ENCODE results near the gene EBF4.

EBF4 gene, protein sequence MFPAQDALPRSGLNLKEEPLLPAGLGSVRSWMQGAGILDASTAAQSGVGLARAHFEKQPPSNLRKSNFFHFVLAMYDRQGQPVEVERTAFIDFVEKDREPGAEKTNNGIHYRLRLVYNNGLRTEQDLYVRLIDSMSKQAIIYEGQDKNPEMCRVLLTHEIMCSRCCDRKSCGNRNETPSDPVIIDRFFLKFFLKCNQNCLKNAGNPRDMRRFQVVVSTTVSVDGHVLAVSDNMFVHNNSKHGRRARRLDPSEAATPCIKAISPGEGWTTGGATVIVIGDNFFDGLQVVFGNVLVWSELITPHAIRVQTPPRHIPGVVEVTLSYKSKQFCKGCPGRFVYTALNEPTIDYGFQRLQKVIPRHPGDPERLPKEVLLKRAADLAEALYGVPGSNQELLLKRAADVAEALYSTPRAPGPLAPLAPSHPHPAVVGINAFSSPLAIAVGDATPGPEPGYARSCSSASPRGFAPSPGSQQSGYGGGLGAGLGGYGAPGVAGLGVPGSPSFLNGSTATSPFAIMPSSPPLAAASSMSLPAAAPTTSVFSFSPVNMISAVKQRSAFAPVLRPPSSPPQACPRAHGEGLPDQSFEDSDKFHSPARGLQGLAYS

GRCh38 chr20:2692036-2692885 lies at the start of gene EBF4:
Gene EBF4, plus strand, starts transcription at chr20:2692780. Its CDS starts 866 bp downstream, at chr20:2693646.
- DNase-seq: peak; percentile 43

DNA sequence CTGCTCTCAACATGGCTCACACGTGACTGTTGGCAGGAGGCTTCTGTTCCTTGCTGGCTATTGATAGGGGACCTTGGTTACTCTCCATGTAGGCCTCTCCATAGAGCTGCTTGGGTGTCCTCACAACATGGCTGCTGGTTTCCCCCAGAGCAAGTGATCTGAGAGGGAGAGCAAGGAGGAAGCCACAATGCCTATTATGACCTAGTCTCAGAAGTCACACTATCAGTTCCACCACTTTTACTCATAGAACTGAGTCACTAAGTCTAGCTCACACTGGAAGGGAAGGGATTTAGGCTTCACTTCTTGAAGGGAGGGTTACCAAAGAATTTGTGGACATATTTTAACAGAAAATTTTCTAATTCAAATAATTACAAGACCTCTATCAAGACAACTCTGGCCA lies 48.9 kb upstream of the EBF4 start:
- no peak for DNase-seq

GRCh38 chr20:2651772-2652723 lies 40.5 kb upstream of the EBF4 start, which contains the start of gene NOP56:
Gene NOP56, plus strand, starts transcription at chr20:2652632. Its CDS starts 29 bp downstream, at chr20:2652661.
- peak; percentile 94 for DNase-seq

DNA sequence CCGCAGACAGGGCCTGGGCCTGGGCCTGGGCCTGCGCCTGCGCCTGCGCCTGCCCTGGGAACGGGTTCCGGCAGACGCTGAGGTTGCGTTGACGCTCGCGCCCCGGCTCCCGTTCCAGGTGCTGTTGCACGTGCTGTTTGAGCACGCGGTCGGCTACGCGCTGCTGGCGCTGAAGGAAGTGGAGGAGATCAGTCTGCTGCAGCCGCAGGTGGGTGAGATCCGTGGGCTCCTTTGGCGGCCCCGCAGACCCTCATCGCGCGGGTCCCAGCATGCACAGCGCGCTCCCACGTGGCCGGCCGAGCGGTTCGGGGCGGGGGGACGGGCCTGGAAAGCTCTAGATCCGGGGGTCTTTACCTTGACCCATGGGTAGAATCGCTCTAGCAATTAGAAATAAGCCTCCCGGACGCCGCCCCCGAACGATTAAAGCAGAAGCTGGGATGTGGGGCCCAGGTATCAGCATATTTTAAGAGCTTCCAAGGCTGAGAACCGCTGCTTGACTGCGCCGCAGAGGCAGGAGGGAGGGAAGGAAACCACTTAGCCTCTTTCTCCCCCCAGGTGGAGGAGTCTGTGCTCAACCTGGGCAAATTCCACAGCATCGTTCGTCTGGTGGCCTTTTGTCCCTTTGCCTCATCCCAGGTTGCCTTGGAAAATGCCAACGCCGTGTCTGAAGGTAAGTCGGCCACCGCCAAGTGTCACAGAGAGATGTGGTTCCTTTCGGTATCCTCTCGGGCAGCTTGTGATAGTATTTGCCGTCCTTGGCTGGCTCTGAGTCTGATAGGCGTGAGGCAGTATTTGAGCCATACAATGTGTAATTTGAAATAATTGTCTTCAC lies 39.6 kb upstream of the EBF4 start:
- DNase-seq: peak; percentile 60

GRCh38 chr20:2653556-2654383 lies 38.8 kb upstream of the EBF4 start:
- peak; percentile 25 for DNase-seq

GRCh38 chr20:2654384-2654822 lies 38.2 kb upstream of the EBF4 start:
- DNase-seq: no peak

DNA sequence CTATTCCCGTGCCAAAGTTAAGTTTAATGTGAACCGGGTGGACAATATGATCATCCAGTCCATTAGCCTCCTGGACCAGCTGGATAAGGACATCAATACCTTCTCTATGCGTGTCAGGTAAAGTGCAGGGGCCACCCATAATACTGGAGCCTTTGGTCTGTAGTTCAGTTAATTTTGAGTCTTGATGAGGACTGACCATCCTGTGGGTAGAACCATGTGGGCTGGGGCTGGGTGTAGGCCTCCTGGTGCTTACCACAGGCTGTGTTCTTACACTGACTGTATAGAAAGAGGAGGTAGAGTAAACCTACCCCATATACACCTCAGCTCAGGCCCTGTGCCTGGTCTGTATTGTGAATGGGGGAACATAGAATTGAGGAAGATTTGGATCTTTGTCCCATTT lies 37.7 kb upstream of the EBF4 start:
- DNase-seq: peak; percentile 17

- DNase-seq: no peak
Observed at GRCh38 chr20:2655331-2656116, 37.1 kb upstream of the EBF4 start.

GRCh38 chr20:2656471-2657117 lies 36.0 kb upstream of the EBF4 start:
- peak; percentile 14 for DNase-seq

DNA sequence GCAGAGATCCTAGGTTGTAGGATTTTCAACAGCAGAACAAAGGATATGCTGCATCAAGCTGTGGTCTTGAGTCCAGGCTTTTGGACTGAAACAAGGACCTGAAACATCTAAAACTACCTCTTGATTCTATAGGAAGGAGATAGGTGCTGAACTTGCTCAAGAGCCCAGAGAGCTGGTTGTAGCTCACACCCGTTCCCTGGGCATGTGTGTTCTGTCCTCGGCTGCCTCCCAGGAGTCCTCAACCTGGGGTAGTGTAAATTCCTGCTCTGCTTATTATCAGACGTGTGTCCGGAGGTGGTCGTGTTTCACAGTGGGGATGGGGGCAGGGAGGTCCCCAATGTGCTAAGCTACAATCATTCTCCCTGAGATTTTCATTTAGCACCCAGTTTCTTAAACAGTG lies 35.3 kb upstream of the EBF4 start:
- DNase-seq: peak; percentile 13

DNA sequence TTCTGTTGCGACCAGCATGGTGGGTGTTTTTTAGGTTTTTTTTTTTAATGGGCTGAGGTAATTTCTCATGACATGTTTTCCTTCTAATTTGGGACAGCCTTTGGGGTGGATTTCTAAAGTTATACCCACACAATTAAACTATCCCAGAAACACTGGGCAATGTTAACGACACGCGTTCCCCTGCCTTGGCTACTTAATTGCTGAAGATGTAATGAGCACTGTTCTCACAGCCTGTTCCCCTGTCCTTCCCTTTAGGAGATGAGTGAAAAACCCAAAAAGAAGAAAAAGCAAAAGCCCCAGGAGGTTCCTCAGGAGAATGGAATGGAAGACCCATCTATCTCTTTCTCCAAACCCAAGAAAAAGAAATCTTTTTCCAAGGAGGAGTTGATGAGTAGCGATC lies 34.9 kb upstream of the EBF4 start:
- DNase-seq: no peak

DNA sequence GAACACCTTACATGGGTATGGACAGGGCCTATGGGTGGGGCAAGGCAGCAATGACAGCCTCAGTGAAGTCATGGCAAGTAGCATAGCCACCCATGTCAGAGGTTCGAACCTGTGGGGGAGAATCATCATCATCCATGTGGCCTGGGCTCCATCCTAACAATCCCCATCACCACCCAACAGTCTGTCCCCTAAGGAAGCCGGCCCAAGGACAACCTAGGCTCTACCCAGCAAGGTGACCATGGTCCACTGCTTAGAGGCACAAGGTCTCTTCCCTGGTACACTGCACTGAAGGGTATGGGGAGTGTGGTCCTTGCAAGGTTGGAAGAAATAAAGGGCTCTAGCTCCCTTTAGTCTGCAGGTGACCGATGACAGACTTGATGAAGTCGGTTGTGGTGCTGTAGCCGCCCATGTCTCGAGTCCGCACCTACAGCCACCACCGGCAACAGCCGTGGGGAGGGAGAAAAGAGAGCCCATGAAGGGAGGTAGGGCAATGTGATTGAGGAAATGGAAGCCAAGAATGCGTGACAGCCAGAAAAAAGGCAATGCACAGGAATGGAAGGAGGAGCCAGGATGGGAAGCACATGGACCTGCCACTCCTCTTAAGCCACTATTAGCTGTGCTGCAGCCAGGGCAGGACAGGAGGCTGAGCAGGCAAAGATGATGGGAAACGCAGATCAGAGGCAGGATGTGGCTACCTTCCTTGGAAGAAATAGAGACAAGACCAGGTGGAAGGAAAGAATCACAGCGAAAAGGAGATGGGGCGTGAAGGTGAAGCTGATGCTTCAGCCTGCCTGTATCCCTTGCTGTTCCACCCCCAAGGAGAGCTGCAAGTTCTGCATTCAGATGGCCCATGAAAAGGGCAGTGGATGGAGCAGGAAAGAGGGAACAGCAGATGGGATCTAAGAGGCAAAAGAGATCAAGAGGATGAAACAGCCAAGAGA lies 33.9 kb upstream of the EBF4 start:
- DNase-seq: peak; percentile 48

DNA sequence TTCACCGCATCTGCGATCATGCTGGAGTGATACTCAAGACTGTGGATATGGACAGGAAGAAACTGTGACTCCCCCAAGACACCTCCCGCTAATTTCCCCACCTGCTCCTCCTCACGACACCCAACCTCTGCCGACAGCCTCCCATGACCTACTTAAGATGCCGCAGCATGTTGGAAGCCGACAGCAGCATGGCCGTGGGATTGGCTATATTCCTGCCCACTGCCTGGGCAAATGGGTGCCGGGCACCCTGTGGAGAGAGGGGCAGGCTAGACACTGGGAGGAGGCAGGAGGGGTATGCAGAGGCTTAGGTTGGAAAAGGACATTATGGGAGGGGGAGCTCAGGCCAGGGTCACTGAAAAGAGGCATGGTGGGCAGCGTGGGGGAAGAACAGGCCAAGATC lies 33.0 kb upstream of the EBF4 start:
- peak; percentile 28 for DNase-seq

DNA sequence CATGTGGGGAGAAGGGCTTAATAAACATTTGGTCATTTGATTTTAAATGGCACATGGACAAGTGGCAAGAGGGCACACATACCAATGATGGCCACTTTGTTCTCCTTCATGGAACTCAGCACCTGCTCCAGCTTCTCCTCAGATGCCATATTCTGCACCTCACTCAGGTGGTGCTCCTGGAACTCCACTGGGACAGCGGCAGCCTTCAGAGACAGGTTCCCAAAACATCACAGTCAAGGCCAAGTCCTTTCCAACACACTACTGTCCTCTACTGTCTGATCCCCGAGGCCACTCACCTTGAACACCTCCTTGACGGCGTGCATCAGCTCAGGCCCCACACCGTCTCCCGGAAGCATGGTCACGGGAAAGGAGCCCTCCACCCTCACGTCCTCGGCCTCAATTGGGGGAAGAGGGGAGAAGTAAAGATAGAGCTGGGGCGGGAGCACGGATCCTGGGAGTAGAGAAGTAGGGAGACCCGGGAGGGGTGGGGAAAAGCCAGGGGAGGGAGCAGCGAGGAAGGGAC lies 29.2 kb upstream of the EBF4 start:
- no peak for DNase-seq

DNA sequence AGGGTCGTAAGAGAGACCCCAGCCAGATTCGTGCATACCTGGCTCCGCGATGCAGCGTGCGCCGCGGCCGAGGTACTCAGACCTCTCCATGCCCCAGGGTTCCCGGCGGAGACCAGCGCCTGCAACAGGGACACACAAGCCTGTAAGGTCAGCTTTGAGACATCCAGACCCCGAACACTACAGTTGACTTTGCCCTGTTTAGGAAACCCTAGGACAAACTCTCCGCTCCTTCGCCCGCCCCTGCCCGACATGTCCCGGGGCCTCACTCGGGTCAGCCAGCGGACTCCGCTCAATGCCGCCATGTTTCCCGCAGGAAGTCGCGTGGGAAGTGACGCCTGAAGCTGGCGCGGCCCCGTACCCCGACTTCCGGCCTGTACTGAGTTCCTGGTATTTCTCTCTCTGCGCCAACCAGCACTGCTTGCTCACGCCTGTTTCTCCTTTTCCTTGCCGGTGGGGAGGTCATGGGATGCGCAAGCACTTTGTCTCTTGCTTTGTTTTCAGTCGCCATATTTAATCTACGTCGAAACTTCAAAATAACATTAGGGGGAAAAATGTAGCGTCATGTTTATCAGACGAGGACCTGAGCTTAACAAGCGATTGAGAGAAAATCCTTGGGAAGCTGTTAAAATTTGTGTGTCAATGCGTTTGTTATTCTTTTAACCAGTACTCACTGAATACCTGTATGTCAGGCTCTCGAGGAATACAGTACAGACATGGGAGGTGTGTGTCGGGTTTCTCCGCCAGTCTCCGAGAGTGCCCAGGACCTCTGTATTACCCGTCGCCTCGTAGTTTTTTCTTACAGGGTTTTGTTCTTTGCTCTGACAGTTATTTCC lies 28.5 kb upstream of the EBF4 start, which contains the start of gene IDH3B:
IDH3B (minus strand) TSS at position 330 of the 833 bp plus-strand sequence; CDS start at position 302, 28 bp downstream.
- DNase-seq: peak; percentile 93

GRCh38 chr20:2671977-2672376 lies 20.6 kb upstream of the EBF4 start:
- no peak for DNase-seq
